Fibroblast of skin of left quadriceps (primary cell): ENCODE results near the gene NR3C2.

Source experiments
- DNase-seq, 2 experiments: peaks; one replicate each; pipeline ENCODE4 v3.0.0-alpha.2; 2013; ENCODE audit warnings: low read depth in 2 of 2

Gene NR3C2

GRCh38 chr4:148265627-148266026 is 176.6 kb downstream of the NR3C2 start:
- DNase-seq, result no peak

- no peak for DNase-seq
Observed at GRCh38 chr4:148263802-148264201, 178.4 kb downstream of the NR3C2 start.

GRCh38 chr4:148263127-148263526 is 179.1 kb downstream of the NR3C2 start:
- DNase-seq, result no peak

GRCh38 chr4:148261848-148262247 is 180.4 kb downstream of the NR3C2 start:
- no peak for DNase-seq

- DNase-seq, result no peak
Observed at GRCh38 chr4:148259841-148260240, 182.4 kb downstream of the NR3C2 start.

GRCh38 chr4:148258535-148258934 is 183.7 kb downstream of the NR3C2 start:
- no peak for DNase-seq

- no peak for DNase-seq
Observed at GRCh38 chr4:148255344-148255720, 186.9 kb downstream of the NR3C2 start.

GRCh38 chr4:148254621-148255343 is 187.4 kb downstream of the NR3C2 start:
- no peak for DNase-seq

- DNase-seq, result no peak
Observed at GRCh38 chr4:148253768-148254167, 188.4 kb downstream of the NR3C2 start.

GRCh38 chr4:148248824-148249223 is 193.4 kb downstream of the NR3C2 start:
- DNase-seq, result no peak

- DNase-seq, result no peak
Observed at GRCh38 chr4:148245015-148245414, 197.2 kb downstream of the NR3C2 start.

GRCh38 chr4:148243837-148244236 is 198.4 kb downstream of the NR3C2 start:
- no peak for DNase-seq

- DNase-seq, result no peak
Observed at GRCh38 chr4:148240241-148240640, 202.0 kb downstream of the NR3C2 start.

GRCh38 chr4:148239494-148239985 is 202.7 kb downstream of the NR3C2 start:
- DNase-seq, result no peak

GRCh38 chr4:148238811-148239493 is 203.3 kb downstream of the NR3C2 start:
- DNase-seq, result no peak

- no peak for DNase-seq
Observed at GRCh38 chr4:148238086-148238485, 204.1 kb downstream of the NR3C2 start.

- DNase-seq, result no peak
Observed at GRCh38 chr4:148235809-148236208, 206.4 kb downstream of the NR3C2 start.

GRCh38 chr4:148229798-148230197 is 212.4 kb downstream of the NR3C2 start:
- no peak for DNase-seq

- no peak for DNase-seq
Observed at GRCh38 chr4:148229028-148229427, 213.2 kb downstream of the NR3C2 start.

GRCh38 chr4:148227147-148227546 is 215.1 kb downstream of the NR3C2 start:
- DNase-seq, result no peak

- DNase-seq, result no peak
Observed at GRCh38 chr4:148226341-148226740, 215.9 kb downstream of the NR3C2 start.

GRCh38 chr4:148225639-148226038 is 216.6 kb downstream of the NR3C2 start:
- no peak for DNase-seq

- no peak for DNase-seq
Observed at GRCh38 chr4:148224476-148224875, 217.7 kb downstream of the NR3C2 start.
